Hepatocyte (in vitro differentiated cells): ENCODE data around the gene HIVEP2.

Source experiments
- CTCF ChIP-seq: fragments of 200-600 bp; sonication (generic); IDR thresholded peaks from 2 replicates; pipeline ENCODE4 v1.5.1; 2016; ENCODE audit warnings: antibody characterized with exemption, mild to moderate bottlenecking; ENCODE audit not compliant: poor library complexity
- EZH2 ChIP-seq: fragments of 200-600 bp; sonication (generic); IDR thresholded peaks from 2 replicates; pipeline ENCODE4 v1.6.1; 2016; ENCODE audit warnings: antibody characterized with exemption, mild to moderate bottlenecking, borderline replicate concordance
- EZH2phosphoT487 ChIP-seq: fragments of 200-600 bp; sonication (generic); IDR thresholded peaks from one replicate; pipeline ENCODE4 v1.6.1; 2018; ENCODE audit warnings: antibody characterized with exemption, mild to moderate bottlenecking, low read depth, moderate library complexity; ENCODE audit not compliant: unreplicated experiment, severe bottlenecking

DNA sequence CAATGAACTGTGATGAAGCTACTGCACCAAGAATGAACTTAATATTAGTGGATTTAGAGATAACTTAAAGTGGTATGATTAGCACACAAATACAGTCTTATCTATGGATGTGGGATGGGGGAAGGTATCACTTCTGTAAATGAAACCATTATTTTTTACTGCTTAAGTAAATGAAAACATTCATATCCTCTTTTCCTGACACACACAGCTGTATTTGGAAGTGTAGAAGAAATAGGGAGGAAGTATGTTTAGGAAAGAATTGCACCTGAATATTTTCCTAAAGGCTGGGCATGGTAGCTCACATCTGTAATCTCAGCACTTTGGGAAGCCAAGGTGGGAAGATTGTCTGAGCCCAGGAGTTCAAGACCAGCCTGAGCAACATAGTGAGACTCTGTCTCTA, 96.8 kb downstream of the HIVEP2 start:
- no peak for TF ChIP-seq CTCF
- no peak for TF ChIP-seq EZH2
- TF ChIP-seq EZH2phosphoT487: no peak
